ENCODE results near the gene B3GNT8. TPM values are rescaled to one million over a fixed set of nuclear protein-coding genes. Genes with fewer than 3 reads are reported as not detected.

Gene B3GNT8
- total RNA-seq, 2 experiments from 2014 or later, result 0.58 to 1.2 TPM

GRCh38 chr19:41422456-41422855 is 4.7 kb downstream of the B3GNT8 start:
- ATAC-seq (ENCODE audit: poor library complexity), result no peak
- H3K27ac ChIP-seq (ENCODE audit: low read depth in 1 of 2, low read length in 2 of 2), result no peak overlapping the region
- peaks cover 0 to 6% of the 10 kb centered on the region in 2 experiments for H3K9me3 ChIP-seq (ENCODE audit: control insufficient read depth in 1 of 2, insufficient read depth in 1 of 2, low read length in 2 of 2)
- no peak overlapping the region for H3K4me3 Mint-ChIP-seq
- no peaks in the 10 kb centered on the region for H3K27me3 Mint-ChIP-seq
- H3K36me3 ChIP-seq (ENCODE audit: insufficient read depth, low read length), result peaks cover 64% of the 10 kb centered on the region
- peaks cover 73% of the 10 kb centered on the region for H3K36me3 Mint-ChIP-seq (ENCODE audit: low read depth)
- CTCF ChIA-PET, result no interaction called here
- H3K9me3 Mint-ChIP-seq, result no peaks in the 10 kb centered on the region
- no peak overlapping the region for H3K27ac Mint-ChIP-seq
- POLR2A ChIA-PET, result no interaction called here
- peaks cover 11% of the 10 kb centered on the region for H3K4me1 Mint-ChIP-seq (ENCODE audit: low read depth)
- H3K4me3 ChIP-seq (ENCODE audit: low read length), result no peak overlapping the region
- no peak for TF ChIP-seq CTCF (IDR thresholded peaks at IDR 0.05)
- H3K4me1 ChIP-seq (ENCODE audit: insufficient read depth, low read length), result peaks cover 44% of the 10 kb centered on the region
- no peaks in the 10 kb centered on the region for H3K27me3 ChIP-seq (ENCODE audit: control insufficient read depth in 1 of 2, insufficient read depth in 2 of 2, low read length in 2 of 2)
- DNase-seq, result no peak
- intact Hi-C loops (cut with DNase I, micrococcal nuclease), result no loop called here

GRCh38 chr19:41421973-41422372 is 5.2 kb downstream of the B3GNT8 start:
- H3K27me3 Mint-ChIP-seq, result no peaks in the 10 kb centered on the region
- peaks cover 8% of the 10 kb centered on the region for H3K4me1 Mint-ChIP-seq (ENCODE audit: low read depth)
- CTCF ChIA-PET, result no interaction called here
- Histone ChIP-seq H3K27ac (ENCODE audit: low read depth in 1 of 2, low read length in 2 of 2) (no peak overlapping the region), H3K36me3 (ENCODE audit: insufficient read depth, low read length) (peaks cover 69% of the 10 kb centered on the region), H3K27me3 (ENCODE audit: control insufficient read depth in 1 of 2, insufficient read depth in 2 of 2, low read length in 2 of 2) (no peaks in the 10 kb centered on the region), H3K4me3 (ENCODE audit: low read length) (no peak overlapping the region), H3K4me1 (ENCODE audit: insufficient read depth, low read length) (peaks cover 41% of the 10 kb centered on the region), H3K9me3 (ENCODE audit: control insufficient read depth in 1 of 2, insufficient read depth in 1 of 2, low read length in 2 of 2) (peaks cover 0 to 6% of the 10 kb centered on the region in 2 experiments)
- no peaks in the 10 kb centered on the region for H3K9me3 Mint-ChIP-seq
- no peak overlapping the region for H3K27ac Mint-ChIP-seq
- no peak for DNase-seq
- TF ChIP-seq CTCF (IDR thresholded peaks at IDR 0.05), result no peak
- ATAC-seq (ENCODE audit: poor library complexity), result no peak
- POLR2A ChIA-PET, result no interaction called here
- H3K4me3 Mint-ChIP-seq, result no peak overlapping the region
- intact Hi-C loops (cut with DNase I, micrococcal nuclease), result no loop called here
- H3K36me3 Mint-ChIP-seq (ENCODE audit: low read depth), result peaks cover 76% of the 10 kb centered on the region

- POLR2A ChIA-PET, result no interaction called here
- ATAC-seq (ENCODE audit: poor library complexity), result no peak
- intact Hi-C loops (cut with DNase I, micrococcal nuclease), result no loop called here
Observed at GRCh38 chr19:41421314-41421713, 5.9 kb downstream of the B3GNT8 start.

More at GRCh38 chr19:41421314-41421713, 5.9 kb downstream of the B3GNT8 start:
- H3K27ac ChIP-seq (ENCODE audit: low read depth in 1 of 2, low read length in 2 of 2), result no peak overlapping the region
- peaks cover 76% of the 10 kb centered on the region for H3K36me3 ChIP-seq (ENCODE audit: insufficient read depth, low read length)
- H3K4me3 ChIP-seq (ENCODE audit: low read length), result no peak overlapping the region
- no peak for TF ChIP-seq CTCF (IDR thresholded peaks at IDR 0.05)
- Mint-ChIP-seq H3K27me3 (no peaks in the 10 kb centered on the region), H3K4me1 (ENCODE audit: low read depth) (peaks cover 5% of the 10 kb centered on the region), H3K9me3 (no peaks in the 10 kb centered on the region), H3K27ac (peak overlapping the region; percentile 39), H3K36me3 (ENCODE audit: low read depth) (peaks cover 72% of the 10 kb centered on the region), H3K4me3 (no peak overlapping the region)
- no peak for DNase-seq
- CTCF ChIA-PET, result no interaction called here
- H3K9me3 ChIP-seq (ENCODE audit: control insufficient read depth in 1 of 2, insufficient read depth in 1 of 2, low read length in 2 of 2), result peaks cover 0 to 6% of the 10 kb centered on the region in 2 experiments
- H3K4me1 ChIP-seq (ENCODE audit: insufficient read depth, low read length), result peaks cover 34% of the 10 kb centered on the region
- no peaks in the 10 kb centered on the region for H3K27me3 ChIP-seq (ENCODE audit: control insufficient read depth in 1 of 2, insufficient read depth in 2 of 2, low read length in 2 of 2)

Data from CD4-positive, alpha-beta T cell (primary cell).